ENCODE data around the gene DYNC1H1. TPM values are rescaled to one million over a fixed set of nuclear protein-coding genes. Genes with fewer than 3 reads are reported as not detected.

Gene DYNC1H1
- total RNA-seq, 1 donor from 2014 or later, result 237 TPM

DNA sequence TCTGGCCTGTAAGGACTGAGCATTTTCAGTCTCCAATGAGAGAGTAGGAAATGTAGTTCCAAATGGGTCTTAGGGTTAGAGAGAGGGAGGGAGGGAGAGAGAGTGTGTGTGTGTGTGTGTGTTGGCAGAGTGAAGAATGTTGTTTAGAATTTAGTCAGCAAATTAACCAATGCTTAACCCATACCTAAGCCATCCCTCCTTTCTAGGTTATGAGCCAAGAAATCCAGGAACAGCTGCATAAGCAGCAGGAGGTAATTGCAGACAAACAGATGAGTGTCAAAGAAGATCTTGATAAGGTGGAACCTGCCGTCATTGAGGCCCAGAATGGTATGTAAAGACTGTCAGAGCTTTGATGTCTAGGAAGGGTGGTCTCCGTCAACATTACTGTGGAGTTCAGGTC is 65.6 kb downstream of the DYNC1H1 start:
- Histone ChIP-seq H3K4me1 (no peaks in the 10 kb centered on the region), H3F3A (ENCODE audit: low read depth) (no peaks in the 10 kb centered on the region), H3K36me3 (peaks cover 24% of the 10 kb centered on the region), H3K79me2 (ENCODE audit: low read depth) (no peaks in the 10 kb centered on the region), H2AFZ (replicated peaks) (no peak overlapping the region), H3K4me2 (no peak overlapping the region), H3K9ac (no peak overlapping the region), H3K4me3 (no peak overlapping the region), H3K27me3 (no peaks in the 10 kb centered on the region), H4K20me1 (ENCODE audit: low read depth) (no peaks in the 10 kb centered on the region), H3K27ac (no peak overlapping the region), H3K9me3 (ENCODE audit: low read depth) (no peaks in the 10 kb centered on the region)
- Mint-ChIP-seq H3K9me3 (no peaks in the 10 kb centered on the region), H3K4me1 (no peaks in the 10 kb centered on the region), H3K36me3 (peaks cover 55% of the 10 kb centered on the region), H3K27ac (no peak overlapping the region), H3K4me3 (no peak overlapping the region), H3K27me3 (ENCODE audit: insufficient read depth, low read depth) (no peaks in the 10 kb centered on the region)
- TF ChIP-seq EZH2 (IDR thresholded peaks at IDR 0.05), result no peak
- TF ChIP-seq EZH2phosphoT487 (IDR thresholded peaks at IDR 0.05), result no peak
- TF ChIP-seq, protein P1, sequence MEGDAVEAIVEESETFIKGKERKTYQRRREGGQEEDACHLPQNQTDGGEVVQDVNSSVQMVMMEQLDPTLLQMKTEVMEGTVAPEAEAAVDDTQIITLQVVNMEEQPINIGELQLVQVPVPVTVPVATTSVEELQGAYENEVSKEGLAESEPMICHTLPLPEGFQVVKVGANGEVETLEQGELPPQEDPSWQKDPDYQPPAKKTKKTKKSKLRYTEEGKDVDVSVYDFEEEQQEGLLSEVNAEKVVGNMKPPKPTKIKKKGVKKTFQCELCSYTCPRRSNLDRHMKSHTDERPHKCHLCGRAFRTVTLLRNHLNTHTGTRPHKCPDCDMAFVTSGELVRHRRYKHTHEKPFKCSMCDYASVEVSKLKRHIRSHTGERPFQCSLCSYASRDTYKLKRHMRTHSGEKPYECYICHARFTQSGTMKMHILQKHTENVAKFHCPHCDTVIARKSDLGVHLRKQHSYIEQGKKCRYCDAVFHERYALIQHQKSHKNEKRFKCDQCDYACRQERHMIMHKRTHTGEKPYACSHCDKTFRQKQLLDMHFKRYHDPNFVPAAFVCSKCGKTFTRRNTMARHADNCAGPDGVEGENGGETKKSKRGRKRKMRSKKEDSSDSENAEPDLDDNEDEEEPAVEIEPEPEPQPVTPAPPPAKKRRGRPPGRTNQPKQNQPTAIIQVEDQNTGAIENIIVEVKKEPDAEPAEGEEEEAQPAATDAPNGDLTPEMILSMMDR (IDR thresholded peaks at IDR 0.05), result no peak
- DNase-seq (ENCODE audit: low spot score), result no peak

GRCh38 chr14:102033241-102033640 is 68.9 kb downstream of the DYNC1H1 start:
- Histone ChIP-seq H3K4me1 (no peaks in the 10 kb centered on the region), H3K4me3 (no peak overlapping the region), H3K79me2 (ENCODE audit: low read depth) (no peaks in the 10 kb centered on the region), H4K20me1 (ENCODE audit: low read depth) (no peaks in the 10 kb centered on the region), H3K36me3 (peaks cover 21% of the 10 kb centered on the region), H3F3A (ENCODE audit: low read depth) (no peaks in the 10 kb centered on the region), H2AFZ (replicated peaks) (no peak overlapping the region), H3K27ac (no peak overlapping the region), H3K9ac (no peak overlapping the region), H3K27me3 (no peaks in the 10 kb centered on the region), H3K4me2 (no peak overlapping the region), H3K9me3 (ENCODE audit: low read depth) (no peaks in the 10 kb centered on the region)
- Mint-ChIP-seq H3K4me3 (no peak overlapping the region), H3K27me3 (ENCODE audit: insufficient read depth, low read depth) (no peaks in the 10 kb centered on the region), H3K9me3 (no peaks in the 10 kb centered on the region), H3K27ac (no peak overlapping the region), H3K36me3 (peaks cover 46% of the 10 kb centered on the region), H3K4me1 (no peaks in the 10 kb centered on the region)
- TF ChIP-seq EZH2phosphoT487 (IDR thresholded peaks at IDR 0.05) (no peak), EZH2 (IDR thresholded peaks at IDR 0.05) (no peak)
- TF ChIP-seq, protein P1 (IDR thresholded peaks at IDR 0.05), result no peak
- no peak for DNase-seq (ENCODE audit: low spot score)

DNA sequence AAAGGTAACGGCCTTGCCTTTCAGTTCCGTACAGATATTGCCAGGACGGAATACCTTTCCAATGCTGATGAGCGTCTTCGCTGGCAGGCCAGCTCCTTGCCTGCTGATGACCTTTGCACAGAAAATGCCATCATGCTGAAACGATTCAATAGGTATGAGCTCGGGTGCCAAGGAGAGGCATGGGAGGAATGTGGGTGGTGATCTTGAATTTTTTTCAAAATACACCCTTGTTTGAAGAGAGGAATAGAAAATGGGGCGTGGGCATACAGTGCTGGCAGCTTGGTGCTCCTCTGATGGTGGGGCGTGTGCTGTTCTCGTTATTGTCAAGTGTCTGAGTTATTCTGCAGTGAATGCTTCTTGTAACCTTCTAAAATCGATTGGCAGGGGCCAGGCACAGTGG is 69.9 kb downstream of the DYNC1H1 start:
- Histone ChIP-seq H4K20me1 (ENCODE audit: low read depth) (no peaks in the 10 kb centered on the region), H2AFZ (replicated peaks) (no peak overlapping the region), H3K27me3 (no peaks in the 10 kb centered on the region), H3K79me2 (ENCODE audit: low read depth) (no peaks in the 10 kb centered on the region), H3K9me3 (ENCODE audit: low read depth) (no peaks in the 10 kb centered on the region), H3K9ac (no peak overlapping the region), H3K4me2 (no peak overlapping the region), H3K4me3 (no peak overlapping the region), H3F3A (ENCODE audit: low read depth) (no peaks in the 10 kb centered on the region), H3K4me1 (no peaks in the 10 kb centered on the region), H3K36me3 (peaks cover 16% of the 10 kb centered on the region), H3K27ac (no peak overlapping the region)
- H3K36me3 Mint-ChIP-seq, result peaks cover 47% of the 10 kb centered on the region
- H3K4me3 Mint-ChIP-seq, result no peak overlapping the region
- H3K9me3 Mint-ChIP-seq, result no peaks in the 10 kb centered on the region
- TF ChIP-seq EZH2phosphoT487 (IDR thresholded peaks at IDR 0.05), result no peak
- TF ChIP-seq EZH2 (IDR thresholded peaks at IDR 0.05), result no peak
- H3K27ac Mint-ChIP-seq, result no peak overlapping the region
- DNase-seq (ENCODE audit: low spot score), result no peak
- H3K27me3 Mint-ChIP-seq (ENCODE audit: insufficient read depth, low read depth), result no peaks in the 10 kb centered on the region
- H3K4me1 Mint-ChIP-seq, result no peaks in the 10 kb centered on the region

GRCh38 chr14:102035914-102036313 is 71.5 kb downstream of the DYNC1H1 start:
- no peak for DNase-seq (ENCODE audit: low spot score)
- Histone ChIP-seq H3K79me2 (ENCODE audit: low read depth) (no peaks in the 10 kb centered on the region), H3K9me3 (ENCODE audit: low read depth) (no peaks in the 10 kb centered on the region), H3F3A (ENCODE audit: low read depth) (no peaks in the 10 kb centered on the region), H3K4me3 (no peak overlapping the region), H3K4me2 (no peak overlapping the region), H3K4me1 (no peaks in the 10 kb centered on the region), H2AFZ (replicated peaks) (no peak overlapping the region), H3K9ac (no peak overlapping the region), H4K20me1 (ENCODE audit: low read depth) (no peaks in the 10 kb centered on the region), H3K27ac (no peak overlapping the region), H3K27me3 (no peaks in the 10 kb centered on the region), H3K36me3 (peaks cover 8% of the 10 kb centered on the region)
- H3K27me3 Mint-ChIP-seq (ENCODE audit: insufficient read depth, low read depth), result no peaks in the 10 kb centered on the region
- H3K36me3 Mint-ChIP-seq, result peaks cover 43% of the 10 kb centered on the region
- no peak overlapping the region for H3K27ac Mint-ChIP-seq
- H3K4me3 Mint-ChIP-seq, result no peak overlapping the region
- TF ChIP-seq, protein P1 (IDR thresholded peaks at IDR 0.05), result no peak
- TF ChIP-seq EZH2 (IDR thresholded peaks at IDR 0.05) (no peak), EZH2phosphoT487 (IDR thresholded peaks at IDR 0.05) (no peak)
- H3K4me1 Mint-ChIP-seq, result no peaks in the 10 kb centered on the region
- H3K9me3 Mint-ChIP-seq, result no peaks in the 10 kb centered on the region
